OCI-LY1 (cell line): Measurements from ENCODE around the gene HYAL3.

Source experiments
- H2AFZ ChIP-seq: fragments of 200-600 bp; sonication (generic), shearing (Covaris generic); 2 replicates; pipeline ENCODE4 v1.6.0; 2014; ENCODE audit warnings: antibody characterized with exemption, mild to moderate bottlenecking, low read length
- H3F3A ChIP-seq: fragments of 200-600 bp; sonication (generic), shearing (Covaris generic); 2 replicates; pipeline ENCODE4 v1.6.0; 2014; ENCODE audit warnings: mild to moderate bottlenecking, antibody characterized with exemption, low read length, moderate library complexity; ENCODE audit not compliant: insufficient read depth
- H3K27ac ChIP-seq: fragments of 200-600 bp; sonication (generic); 2 replicates; pipeline ENCODE4 v1.5.1; 2014; ENCODE audit warnings: low read length, mixed run types, mild to moderate bottlenecking, low read depth; ENCODE audit not compliant: poor library complexity, severe bottlenecking
- H3K27me3 ChIP-seq: fragments of 200-600 bp; sonication (generic); 2 replicates; pipeline ENCODE4 v1.6.0; 2014; ENCODE audit warnings: antibody characterized with exemption, mild to moderate bottlenecking, low read length, moderate library complexity; ENCODE audit not compliant: insufficient read depth
- H3K36me3 ChIP-seq: fragments of 200-600 bp; sonication (generic); 2 replicates; pipeline ENCODE4 v1.6.1; 2014; ENCODE audit warnings: mild to moderate bottlenecking, antibody characterized with exemption, low read length, moderate library complexity, mixed read lengths; ENCODE audit not compliant: insufficient read depth
- H3K4me1 ChIP-seq: fragments of 200-600 bp; sonication (generic); 2 replicates; pipeline ENCODE4 v1.5.1; 2014; ENCODE audit warnings: mild to moderate bottlenecking, low read length, moderate library complexity; ENCODE audit not compliant: insufficient read depth, severe bottlenecking
- H3K4me2 ChIP-seq: fragments of 200-600 bp; sonication (generic), shearing (Covaris generic); 2 replicates; pipeline ENCODE4 v1.6.1; 2014; ENCODE audit warnings: low read length
- H3K4me3 ChIP-seq: fragments of 200-600 bp; sonication (generic); 2 replicates; pipeline ENCODE4 v1.5.1; 2014; ENCODE audit warnings: low read length, low read depth, mild to moderate bottlenecking, mixed read lengths; ENCODE audit not compliant: poor library complexity, severe bottlenecking
- H3K79me2 ChIP-seq: fragments of 200-600 bp; shearing (Covaris generic); 2 replicates; pipeline ENCODE4 v1.6.1; 2016; ENCODE audit warnings: mixed run types, low read length, mixed read lengths; ENCODE audit not compliant: insufficient read depth
- H3K9ac ChIP-seq: fragments of 200-600 bp; sonication (generic), shearing (Covaris generic); 2 replicates; pipeline ENCODE4 v1.6.1; 2014; ENCODE audit warnings: mild to moderate bottlenecking, low read length, mixed read lengths
- H3K9me2 ChIP-seq: fragments of 200-600 bp; sonication (generic), shearing (Covaris generic); 2 replicates; pipeline ENCODE4 v1.6.1; 2014; ENCODE audit warnings: low read depth, mild to moderate bottlenecking, low read length, mixed read lengths
- H3K9me3 ChIP-seq: fragments of 200-600 bp; shearing (Covaris generic); 2 replicates; pipeline ENCODE4 v1.6.1; 2014; ENCODE audit warnings: low read length, mixed read lengths
- H4K20me1 ChIP-seq: fragments of 200-600 bp; sonication (generic), shearing (Covaris generic); 2 replicates; pipeline ENCODE4 v1.6.0; 2016; ENCODE audit warnings: mild to moderate bottlenecking, low read length; ENCODE audit not compliant: insufficient read depth
- EZH2 ChIP-seq: fragments of 200-600 bp; sonication (generic), shearing (Covaris generic); IDR thresholded peaks from 2 replicates; pipeline ENCODE4 v1.8.0; 2017; ENCODE audit warnings: borderline replicate concordance, mixed run types, mild to moderate bottlenecking, antibody characterized with exemption, low read length, moderate library complexity, mixed read lengths
- TF ChIP-seq, protein P1 (sequence below): fragments of 200-600 bp; sonication (generic), shearing (Covaris generic); IDR thresholded peaks from 2 replicates; pipeline ENCODE4 v1.5.1; 2017; ENCODE audit warnings: mild to moderate bottlenecking, antibody characterized with exemption, low read length, moderate library complexity, mixed read lengths

HYAL3 gene

DNA sequence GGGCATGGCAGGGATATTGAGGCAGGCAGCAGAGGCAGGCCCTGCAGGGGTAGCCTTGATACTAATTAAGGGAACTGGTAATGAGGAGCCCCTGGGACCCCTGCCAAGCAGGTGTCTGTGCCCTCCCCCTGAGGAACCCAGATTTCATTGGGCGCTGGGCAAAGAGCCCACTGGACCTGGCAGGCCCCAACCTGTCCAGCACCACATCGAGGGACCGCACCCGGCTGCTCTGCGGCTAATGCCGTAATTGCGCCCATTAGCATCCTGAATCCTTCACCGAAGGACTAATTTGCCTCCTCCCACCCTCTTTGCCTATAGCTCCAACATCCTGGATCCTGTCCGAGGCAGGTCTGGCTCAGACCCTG lies 44.0 kb downstream of the HYAL3 start:
- no peaks in the 10 kb centered on the region for H3K9me2 ChIP-seq
- TF ChIP-seq, protein P1, sequence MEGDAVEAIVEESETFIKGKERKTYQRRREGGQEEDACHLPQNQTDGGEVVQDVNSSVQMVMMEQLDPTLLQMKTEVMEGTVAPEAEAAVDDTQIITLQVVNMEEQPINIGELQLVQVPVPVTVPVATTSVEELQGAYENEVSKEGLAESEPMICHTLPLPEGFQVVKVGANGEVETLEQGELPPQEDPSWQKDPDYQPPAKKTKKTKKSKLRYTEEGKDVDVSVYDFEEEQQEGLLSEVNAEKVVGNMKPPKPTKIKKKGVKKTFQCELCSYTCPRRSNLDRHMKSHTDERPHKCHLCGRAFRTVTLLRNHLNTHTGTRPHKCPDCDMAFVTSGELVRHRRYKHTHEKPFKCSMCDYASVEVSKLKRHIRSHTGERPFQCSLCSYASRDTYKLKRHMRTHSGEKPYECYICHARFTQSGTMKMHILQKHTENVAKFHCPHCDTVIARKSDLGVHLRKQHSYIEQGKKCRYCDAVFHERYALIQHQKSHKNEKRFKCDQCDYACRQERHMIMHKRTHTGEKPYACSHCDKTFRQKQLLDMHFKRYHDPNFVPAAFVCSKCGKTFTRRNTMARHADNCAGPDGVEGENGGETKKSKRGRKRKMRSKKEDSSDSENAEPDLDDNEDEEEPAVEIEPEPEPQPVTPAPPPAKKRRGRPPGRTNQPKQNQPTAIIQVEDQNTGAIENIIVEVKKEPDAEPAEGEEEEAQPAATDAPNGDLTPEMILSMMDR, result no peak
- TF ChIP-seq EZH2, result no peak
- H3F3A ChIP-seq, result no peaks in the 10 kb centered on the region
- no peaks in the 10 kb centered on the region for H3K79me2 ChIP-seq
- no peak overlapping the region for H3K4me2 ChIP-seq
- H3K36me3 ChIP-seq, result peaks cover 59% of the 10 kb centered on the region
- peaks cover 9% of the 10 kb centered on the region for H3K4me1 ChIP-seq
- H2AFZ ChIP-seq, result no peak overlapping the region
- no peak overlapping the region for H3K27ac ChIP-seq
- no peaks in the 10 kb centered on the region for H4K20me1 ChIP-seq
- H3K9me3 ChIP-seq, result no peaks in the 10 kb centered on the region
- no peak overlapping the region for H3K9ac ChIP-seq
- H3K27me3 ChIP-seq, result no peaks in the 10 kb centered on the region
- H3K4me3 ChIP-seq, result no peak overlapping the region

DNA sequence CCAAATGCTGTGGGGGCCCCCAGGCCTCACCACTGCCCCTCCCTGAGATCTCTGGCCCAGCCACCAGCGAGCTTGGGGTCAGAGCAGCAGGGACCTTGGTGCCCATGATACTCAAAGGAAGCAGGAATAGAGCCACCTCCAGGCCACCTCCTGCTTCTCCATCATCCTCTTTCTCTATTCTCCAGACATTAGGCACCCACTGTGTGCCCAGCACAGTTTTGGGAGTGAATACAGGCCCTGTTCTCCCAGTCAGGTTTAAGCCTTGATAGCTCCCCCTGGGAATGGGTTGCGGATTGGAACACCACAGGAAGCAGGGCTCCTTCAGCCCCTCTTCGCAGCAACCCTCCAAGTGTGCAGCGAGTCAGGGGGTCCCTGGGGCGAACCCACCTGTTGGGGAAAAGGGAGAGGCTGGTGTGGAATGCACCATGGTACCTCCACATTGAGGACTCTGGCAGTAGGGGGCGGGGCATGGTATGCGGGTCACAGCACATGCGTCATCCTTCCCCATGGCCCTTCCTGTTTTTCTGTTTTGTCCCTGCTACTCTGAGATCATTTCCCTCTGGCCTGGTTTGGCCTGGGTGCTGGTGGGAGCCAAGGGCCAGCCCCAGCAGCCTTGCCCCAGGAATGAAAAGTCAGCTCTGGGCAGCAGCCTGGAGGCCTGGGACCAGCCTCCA lies 44.5 kb downstream of the HYAL3 start:
- Histone ChIP-seq H3K36me3 (peaks cover 59% of the 10 kb centered on the region), H2AFZ (no peak overlapping the region), H3K79me2 (no peaks in the 10 kb centered on the region)

DNA sequence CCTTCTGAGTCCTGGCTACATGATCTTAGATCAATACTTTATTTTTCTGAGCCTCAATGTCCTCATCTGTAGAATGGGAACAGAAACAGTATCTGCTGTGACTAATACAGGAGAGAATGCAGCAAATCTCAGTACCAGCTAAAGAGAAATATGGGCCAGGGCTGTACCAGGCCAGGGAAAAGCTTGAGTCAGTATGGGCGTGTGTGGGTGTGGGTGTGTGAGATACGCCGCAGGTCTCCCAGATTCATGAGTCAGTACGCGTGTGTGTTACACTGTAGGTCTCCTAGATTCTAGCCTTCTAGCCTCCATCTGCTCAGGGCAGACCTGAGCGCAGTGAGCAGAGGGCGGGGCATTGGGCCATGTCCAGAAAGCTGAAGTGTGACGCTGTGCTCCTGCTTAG lies 48.0 kb downstream of the HYAL3 start:
- H3K36me3 ChIP-seq, result peaks cover 38% of the 10 kb centered on the region; the same call in 1 of the 2 replicates
- H4K20me1 ChIP-seq, result no peaks in the 10 kb centered on the region
- no peaks in the 10 kb centered on the region for H3K27me3 ChIP-seq
- no peak overlapping the region for H3K9ac ChIP-seq
- TF ChIP-seq, protein P1, result no peak
- no peak for TF ChIP-seq EZH2
- H2AFZ ChIP-seq, result no peak overlapping the region
- no peaks in the 10 kb centered on the region for H3F3A ChIP-seq
- no peaks in the 10 kb centered on the region for H3K9me2 ChIP-seq
- H3K9me3 ChIP-seq, result no peaks in the 10 kb centered on the region
- H3K4me2 ChIP-seq, result no peak overlapping the region
- H3K27ac ChIP-seq, result no peak overlapping the region
- H3K4me3 ChIP-seq, result no peak overlapping the region
- peaks cover 7% of the 10 kb centered on the region; the same call in 1 of the 2 replicates for H3K79me2 ChIP-seq
- H3K4me1 ChIP-seq, result peaks cover 14% of the 10 kb centered on the region

More for the DNA sequence above, 44.5 kb downstream of the HYAL3 start:
- no peaks in the 10 kb centered on the region for H3K9me2 ChIP-seq
- H4K20me1 ChIP-seq, result no peaks in the 10 kb centered on the region
- no peaks in the 10 kb centered on the region for H3K9me3 ChIP-seq
- H3K4me1 ChIP-seq, result peaks cover 6% of the 10 kb centered on the region
- TF ChIP-seq EZH2, result no peak
- TF ChIP-seq, protein P1, result no peak
- H3F3A ChIP-seq, result no peaks in the 10 kb centered on the region
- H3K9ac ChIP-seq, result no peak overlapping the region
- no peak overlapping the region for H3K27ac ChIP-seq
- H3K27me3 ChIP-seq, result no peaks in the 10 kb centered on the region
- no peak overlapping the region for H3K4me2 ChIP-seq
- no peak overlapping the region for H3K4me3 ChIP-seq
